Smooth muscle cell (in vitro differentiated cells): ENCODE results near the gene HMCN1. TPM values are rescaled to one million over a fixed set of nuclear protein-coding genes. Genes with fewer than 3 reads are reported as not detected.

Source experiments
- DNase-seq: peaks from one replicate; lab custom pipeline; 2025; ENCODE audit not compliant: unreplicated experiment; lab: John Stamatoyannopoulos, UW
- H2AFZ ChIP-seq: fragments of 200-600 bp; sonication (generic); 2 replicates; pipeline ENCODE4 v1.6.0; 2016; ENCODE audit warnings: antibody characterized with exemption, low read depth, mild to moderate bottlenecking
- H3F3A ChIP-seq: fragments of 200-600 bp; sonication (generic); 2 replicates; pipeline ENCODE4 v1.6.0; 2017; ENCODE audit warnings: antibody characterized with exemption, low read depth
- H3K27ac ChIP-seq: fragments of 200-600 bp; sonication (generic); 2 replicates; pipeline ENCODE4 v1.5.1; 2016; ENCODE audit warnings: low read depth, mild to moderate bottlenecking
- H3K27me3 ChIP-seq: fragments of 200-600 bp; sonication (generic); 2 replicates; pipeline ENCODE4 v1.6.1; 2016; ENCODE audit warnings: low read depth, mild to moderate bottlenecking
- H3K36me3 ChIP-seq: fragments of 200-600 bp; sonication (generic); 2 replicates; pipeline ENCODE4 v1.5.1; 2016; ENCODE audit warnings: low read depth
- H3K4me1 ChIP-seq: fragments of 200-600 bp; sonication (generic); 2 replicates; pipeline ENCODE4 v1.5.1; 2016; ENCODE audit warnings: low read depth
- H3K4me2 ChIP-seq: fragments of 200-600 bp; sonication (generic); 2 replicates; pipeline ENCODE4 v1.6.0; 2016; ENCODE audit warnings: mild to moderate bottlenecking
- H3K4me3 ChIP-seq: fragments of 200-600 bp; sonication (generic); 2 replicates; pipeline ENCODE4 v1.5.1; 2016; ENCODE audit warnings: mild to moderate bottlenecking
- H3K79me2 ChIP-seq: fragments of 200-600 bp; sonication (generic); 2 replicates; pipeline ENCODE4 v1.6.0; 2016; ENCODE audit warnings: low read depth, mild to moderate bottlenecking
- H3K9ac ChIP-seq: fragments of 200-600 bp; sonication (generic); 2 replicates; pipeline ENCODE4 v1.6.0; 2016; ENCODE audit warnings: low read depth
- H3K9me3 ChIP-seq: fragments of 200-600 bp; sonication (generic); replicated peaks from 2 replicates; pipeline ENCODE4 v1.5.1; 2016; ENCODE audit warnings: low read depth
- H4K20me1 ChIP-seq: fragments of 200-600 bp; sonication (generic); 2 replicates; pipeline ENCODE4 v1.6.0; 2016; ENCODE audit warnings: low read depth
- CTCF ChIP-seq: fragments of 200-600 bp; sonication (generic); IDR thresholded peaks from 2 replicates; pipeline ENCODE4 v1.5.1; 2017; ENCODE audit warnings: borderline replicate concordance, mild to moderate bottlenecking, antibody characterized with exemption; ENCODE audit not compliant: insufficient read depth, poor library complexity, severe bottlenecking
- WGBS: methylation state at CpG from one replicate; pipeline ENCODE4 v1.1.7; 2016; ENCODE audit warnings: low lambda C conversion rate; 5-methylcytosine and 5-hydroxymethylcytosine counted together
- polyA plus RNA-seq: library from polyadenylated mRNA; unstranded; fragments of >200 nt; fragmentation: Nextera tagmentation; extraction: Ambion mirVana; gene quantifications from 2 replicates; pipeline ENCODE4 v1.2.1, GENCODE V29; 2016
- total RNA-seq: library from RNA; depleted of rRNA; stranded (reverse); fragments of >200 nt; gene quantifications from 2 replicates; pipeline ENCODE4 v1.2.3, GENCODE V29; 2014

Gene HMCN1
- total and polyA plus RNA-seq, 2 experiments from 2014 or later = 18.9 to 118 TPM

- Histone ChIP-seq H3F3A (no peaks in the 10 kb centered on the region), H3K9me3 (no peaks in the 10 kb centered on the region), H4K20me1 (no peaks in the 10 kb centered on the region), H3K79me2 (peaks cover 4% of the 10 kb centered on the region), H3K27me3 (no peaks in the 10 kb centered on the region), H3K36me3 (no peaks in the 10 kb centered on the region), H3K4me3 (no peak overlapping the region), H3K4me2 (no peak overlapping the region), H2AFZ (no peak overlapping the region), H3K4me1 (no peaks in the 10 kb centered on the region), H3K9ac (no peak overlapping the region), H3K27ac (peak overlapping the region; percentile 36)
- TF ChIP-seq CTCF = no peak
- WGBS = 49% methylated on average over 1 of the region's 1 CpG
- DNase-seq = no peak
Observed at GRCh38 chr1:185816460-185816859, 82.3 kb downstream of the HMCN1 start.

- no peak for DNase-seq
- Histone ChIP-seq H3K27ac (no peak overlapping the region), H3F3A (peaks cover 4% of the 10 kb centered on the region), H3K4me2 (no peak overlapping the region), H3K36me3 (no peaks in the 10 kb centered on the region), H3K4me1 (peaks cover 8% of the 10 kb centered on the region), H3K4me3 (no peak overlapping the region), H3K79me2 (peaks cover 4% of the 10 kb centered on the region), H3K27me3 (no peaks in the 10 kb centered on the region), H2AFZ (no peak overlapping the region), H3K9ac (no peak overlapping the region), H3K9me3 (no peaks in the 10 kb centered on the region), H4K20me1 (no peaks in the 10 kb centered on the region)
- no peak for TF ChIP-seq CTCF
Observed at GRCh38 chr1:185819798-185820197, 85.6 kb downstream of the HMCN1 start.

GRCh38 chr1:185821612-185822385 is 87.6 kb downstream of the HMCN1 start:
- H3K4me3 ChIP-seq = no peak overlapping the region
- TF ChIP-seq CTCF = no peak
- no peaks in the 10 kb centered on the region for H3K36me3 ChIP-seq
- no peaks in the 10 kb centered on the region for H3K9me3 ChIP-seq
- H3K4me1 ChIP-seq = peaks cover 8% of the 10 kb centered on the region
- peaks cover 4% of the 10 kb centered on the region for H3F3A ChIP-seq
- no peak overlapping the region for H3K4me2 ChIP-seq
- 100% methylated on average over 3 of the region's 3 CpGs for WGBS
- no peaks in the 10 kb centered on the region for H3K79me2 ChIP-seq
- H3K27ac ChIP-seq = no peak overlapping the region
- DNase-seq = no peak
- no peaks in the 10 kb centered on the region for H3K27me3 ChIP-seq
- H4K20me1 ChIP-seq = no peaks in the 10 kb centered on the region
- no peak overlapping the region for H3K9ac ChIP-seq
- no peak overlapping the region for H2AFZ ChIP-seq

- no peak for DNase-seq
- Histone ChIP-seq H3F3A (peaks cover 4% of the 10 kb centered on the region), H2AFZ (no peak overlapping the region), H4K20me1 (no peaks in the 10 kb centered on the region), H3K9ac (peak overlapping the region; percentile 32), H3K4me3 (no peak overlapping the region), H3K36me3 (no peaks in the 10 kb centered on the region), H3K27me3 (no peaks in the 10 kb centered on the region), H3K27ac (peak overlapping the region; percentile 61), H3K79me2 (no peaks in the 10 kb centered on the region), H3K4me1 (peaks cover 8% of the 10 kb centered on the region), H3K4me2 (peak overlapping the region; percentile 24), H3K9me3 (no peaks in the 10 kb centered on the region)
- TF ChIP-seq CTCF = no peak
- 75% methylated on average over 2 of the region's 2 CpGs for WGBS
Observed at GRCh38 chr1:185823467-185823866, 89.3 kb downstream of the HMCN1 start.
